ENCODE results near the gene ABCG1.

The ABCG1 gene

GRCh38 chr21:42279341-42279871, 60.5 kb downstream of the ABCG1 start:
- no peaks in the 10 kb centered on the region for H3K4me1 ChIP-seq (ENCODE audit: insufficient read depth, low read length)
- WGBS = 89% methylated on average over 20 of the region's 20 CpGs
- no peaks in the 10 kb centered on the region for H3K9me3 ChIP-seq (ENCODE audit: insufficient read depth, low read depth, low read length)

GRCh38 chr21:42279888-42280287, 60.9 kb downstream of the ABCG1 start:
- no peaks in the 10 kb centered on the region for H3K4me1 ChIP-seq (ENCODE audit: insufficient read depth, low read length)
- H3K27me3 ChIP-seq (ENCODE audit: insufficient read depth, low read length) = no peaks in the 10 kb centered on the region
- 95% methylated on average over 11 of the region's 11 CpGs for WGBS
- no peak overlapping the region for H3K4me3 ChIP-seq (ENCODE audit: low read length)
- no peaks in the 10 kb centered on the region for H3K9me3 ChIP-seq (ENCODE audit: insufficient read depth, low read depth, low read length)
- no peak overlapping the region for H3K9ac ChIP-seq (ENCODE audit: low read depth, low read length)
- no peak overlapping the region for H3K27ac ChIP-seq (ENCODE audit: low read depth, low read length)
- H3K36me3 ChIP-seq (ENCODE audit: insufficient read depth, low read length) = no peaks in the 10 kb centered on the region

More at GRCh38 chr21:42279341-42279871, 60.5 kb downstream of the ABCG1 start:
- Histone ChIP-seq H3K9ac (ENCODE audit: low read depth, low read length) (no peak overlapping the region), H3K4me3 (ENCODE audit: low read length) (no peak overlapping the region), H3K27me3 (ENCODE audit: insufficient read depth, low read length) (no peaks in the 10 kb centered on the region), H3K27ac (ENCODE audit: low read depth, low read length) (no peak overlapping the region), H3K36me3 (ENCODE audit: insufficient read depth, low read length) (no peaks in the 10 kb centered on the region)

- Histone ChIP-seq H3K9ac (ENCODE audit: low read depth, low read length) (no peak overlapping the region), H3K36me3 (ENCODE audit: insufficient read depth, low read length) (no peaks in the 10 kb centered on the region)
- WGBS = 92% methylated on average over 22 of the region's 22 CpGs
Observed at GRCh38 chr21:42280356-42281180, 61.6 kb downstream of the ABCG1 start.

GRCh38 chr21:42281181-42281680, 62.3 kb downstream of the ABCG1 start:
- Histone ChIP-seq H3K9me3 (ENCODE audit: insufficient read depth, low read depth, low read length) (no peaks in the 10 kb centered on the region), H3K4me3 (ENCODE audit: low read length) (no peak overlapping the region), H3K9ac (ENCODE audit: low read depth, low read length) (no peak overlapping the region), H3K36me3 (ENCODE audit: insufficient read depth, low read length) (no peaks in the 10 kb centered on the region), H3K4me1 (ENCODE audit: insufficient read depth, low read length) (no peaks in the 10 kb centered on the region), H3K27ac (ENCODE audit: low read depth, low read length) (no peak overlapping the region), H3K27me3 (ENCODE audit: insufficient read depth, low read length) (no peaks in the 10 kb centered on the region)
- WGBS = 93% methylated on average over 12 of the region's 12 CpGs

More at GRCh38 chr21:42280356-42281180, 61.6 kb downstream of the ABCG1 start:
- H3K4me3 ChIP-seq (ENCODE audit: low read length) = no peak overlapping the region
- H3K4me1 ChIP-seq (ENCODE audit: insufficient read depth, low read length) = no peaks in the 10 kb centered on the region
- H3K27me3 ChIP-seq (ENCODE audit: insufficient read depth, low read length) = no peaks in the 10 kb centered on the region
- H3K9me3 ChIP-seq (ENCODE audit: insufficient read depth, low read depth, low read length) = no peaks in the 10 kb centered on the region
- H3K27ac ChIP-seq (ENCODE audit: low read depth, low read length) = no peak overlapping the region

DNA sequence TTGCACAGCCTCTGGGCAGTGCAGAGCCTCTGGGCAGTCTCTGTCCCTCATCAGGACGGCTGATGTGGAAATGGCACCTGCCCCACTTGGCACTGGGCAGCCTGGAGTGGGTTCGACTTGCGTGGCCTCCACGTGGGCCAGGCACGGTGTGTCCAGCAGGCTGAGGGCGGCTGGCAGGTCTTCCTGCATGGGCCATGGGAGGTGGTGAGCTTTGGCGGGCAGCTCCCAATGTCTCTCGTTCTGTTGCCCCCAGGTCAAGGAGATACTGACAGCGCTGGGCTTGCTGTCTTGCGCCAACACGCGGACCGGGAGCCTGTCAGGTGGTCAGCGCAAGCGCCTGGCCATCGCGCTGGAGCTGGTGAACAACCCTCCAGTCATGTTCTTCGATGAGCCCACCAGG, 63.1 kb downstream of the ABCG1 start:
- no peaks in the 10 kb centered on the region for H3K36me3 ChIP-seq (ENCODE audit: insufficient read depth, low read length)
- no peaks in the 10 kb centered on the region for H3K4me1 ChIP-seq (ENCODE audit: insufficient read depth, low read length)
- H3K9ac ChIP-seq (ENCODE audit: low read depth, low read length) = no peak overlapping the region
- 96% methylated on average over 18 of the region's 18 CpGs for WGBS
- H3K27me3 ChIP-seq (ENCODE audit: insufficient read depth, low read length) = no peaks in the 10 kb centered on the region
- H3K9me3 ChIP-seq (ENCODE audit: insufficient read depth, low read depth, low read length) = no peaks in the 10 kb centered on the region
- H3K4me3 ChIP-seq (ENCODE audit: low read length) = no peak overlapping the region
- no peak overlapping the region for H3K27ac ChIP-seq (ENCODE audit: low read depth, low read length)

DNA sequence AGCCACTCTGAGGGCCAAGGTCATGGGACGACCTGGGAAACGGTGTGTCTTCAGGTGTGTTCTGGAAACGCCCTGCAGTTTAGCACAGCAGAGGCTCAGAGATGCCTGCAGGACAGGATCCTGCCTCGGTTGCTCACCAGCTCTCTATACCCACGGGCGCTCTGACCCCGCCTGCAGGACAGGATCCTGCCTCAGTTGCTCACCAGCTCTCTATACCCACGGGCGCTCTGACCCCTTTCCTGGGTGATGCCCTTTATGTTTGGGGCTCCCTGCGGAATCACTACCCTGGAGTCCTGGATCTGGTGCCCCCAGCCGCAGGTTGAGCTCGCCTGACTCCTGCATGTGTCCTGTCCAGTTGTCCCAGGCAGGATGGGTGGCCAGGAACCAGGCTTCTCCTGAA, 63.8 kb downstream of the ABCG1 start:
- Histone ChIP-seq H3K9me3 (ENCODE audit: insufficient read depth, low read depth, low read length) (no peaks in the 10 kb centered on the region), H3K27me3 (ENCODE audit: insufficient read depth, low read length) (no peaks in the 10 kb centered on the region), H3K36me3 (ENCODE audit: insufficient read depth, low read length) (no peaks in the 10 kb centered on the region), H3K4me1 (ENCODE audit: insufficient read depth, low read length) (no peaks in the 10 kb centered on the region), H3K27ac (ENCODE audit: low read depth, low read length) (no peak overlapping the region), H3K4me3 (ENCODE audit: low read length) (no peak overlapping the region), H3K9ac (ENCODE audit: low read depth, low read length) (no peak overlapping the region)
- 93% methylated on average over 12 of the region's 12 CpGs for WGBS

DNA sequence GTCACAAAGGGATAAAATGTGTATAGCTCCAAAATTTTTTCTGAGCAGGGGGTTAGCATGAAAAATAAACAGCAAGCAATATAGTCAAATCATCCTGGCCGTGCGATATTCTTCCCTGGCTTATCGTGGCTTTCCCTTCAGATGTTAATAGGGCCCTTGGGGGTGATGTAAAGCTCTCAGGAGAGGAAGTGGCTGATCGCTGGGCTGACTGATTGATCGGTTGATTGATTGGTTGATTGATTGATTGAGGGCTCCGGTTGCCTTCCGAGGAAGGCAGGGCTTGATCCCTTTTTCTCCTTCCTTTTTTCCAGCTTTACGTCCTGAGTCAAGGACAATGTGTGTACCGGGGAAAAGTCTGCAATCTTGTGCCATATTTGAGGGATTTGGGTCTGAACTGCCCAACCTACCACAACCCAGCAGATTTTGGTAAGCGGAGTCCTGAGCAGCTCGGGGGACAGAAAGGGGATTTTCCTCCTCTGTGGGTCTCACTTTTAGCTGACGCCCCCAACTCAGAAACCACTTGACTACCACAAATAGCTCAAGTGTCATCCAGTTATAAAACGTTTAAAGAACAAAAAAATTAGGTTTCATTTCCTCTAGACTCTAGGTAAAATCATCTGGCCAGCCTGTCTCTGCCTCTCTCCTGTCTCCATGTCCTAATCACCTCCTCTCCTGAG, 66.8 kb downstream of the ABCG1 start:
- H3K36me3 ChIP-seq (ENCODE audit: insufficient read depth, low read length) = no peaks in the 10 kb centered on the region
- H3K9me3 ChIP-seq (ENCODE audit: insufficient read depth, low read depth, low read length) = no peaks in the 10 kb centered on the region; the same call in 1 of the 2 replicates
- H3K9ac ChIP-seq (ENCODE audit: low read depth, low read length) = no peak overlapping the region
- 89% methylated on average over 13 of the region's 13 CpGs for WGBS
- no peaks in the 10 kb centered on the region for H3K27me3 ChIP-seq (ENCODE audit: insufficient read depth, low read length)
- no peak overlapping the region for H3K4me3 ChIP-seq (ENCODE audit: low read length)
- H3K27ac ChIP-seq (ENCODE audit: low read depth, low read length) = no peak overlapping the region
- no peaks in the 10 kb centered on the region for H3K4me1 ChIP-seq (ENCODE audit: insufficient read depth, low read length)

GRCh38 chr21:42286416-42286815, 67.5 kb downstream of the ABCG1 start:
- Histone ChIP-seq H3K27ac (ENCODE audit: low read depth, low read length) (no peak overlapping the region), H3K4me3 (ENCODE audit: low read length) (no peak overlapping the region)

DNA sequence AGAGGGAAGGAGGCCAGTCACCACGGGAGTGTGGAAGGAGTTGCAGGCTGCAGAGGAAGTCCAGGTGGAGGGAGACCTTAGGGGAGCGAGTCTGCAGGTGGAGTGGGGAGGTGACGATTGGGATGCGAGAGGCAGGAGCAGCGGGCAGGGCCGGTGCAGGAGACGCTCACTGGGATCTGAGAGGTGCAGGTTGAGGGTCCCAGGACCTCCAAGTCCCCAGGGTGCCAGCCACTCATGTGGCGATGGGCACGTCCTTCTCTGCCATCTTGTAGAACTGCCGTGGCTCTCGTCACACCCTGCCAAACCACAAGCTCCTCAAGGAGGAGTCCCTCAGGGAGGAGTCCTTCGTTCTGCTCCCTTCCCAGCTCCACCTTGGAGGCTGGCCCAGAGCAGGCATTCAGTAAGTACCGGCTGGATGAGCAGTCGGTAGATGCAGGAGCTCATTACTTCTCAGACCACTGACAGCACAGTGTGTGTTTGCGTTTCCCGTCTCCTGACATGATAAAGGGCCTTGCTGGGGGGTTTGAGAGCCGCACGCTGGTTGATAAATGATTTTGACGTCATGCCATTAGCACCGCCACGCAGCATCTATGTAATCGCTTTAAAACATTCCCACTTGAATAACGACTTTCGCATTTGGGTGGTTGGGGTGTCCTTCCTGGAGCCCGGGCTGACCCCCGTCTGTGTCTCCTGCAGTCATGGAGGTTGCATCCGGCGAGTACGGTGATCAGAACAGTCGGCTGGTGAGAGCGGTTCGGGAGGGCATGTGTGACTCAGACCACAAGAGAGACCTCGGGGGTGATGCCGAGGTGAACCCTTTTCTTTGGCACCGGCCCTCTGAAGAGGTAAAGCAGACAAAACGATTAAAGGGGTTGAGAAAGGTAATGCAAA, 68.5 kb downstream of the ABCG1 start:
- Histone ChIP-seq H3K9ac (ENCODE audit: low read depth, low read length) (no peak overlapping the region), H3K36me3 (ENCODE audit: insufficient read depth, low read length) (no peaks in the 10 kb centered on the region), H3K27me3 (ENCODE audit: insufficient read depth, low read length) (no peaks in the 10 kb centered on the region), H3K4me1 (ENCODE audit: insufficient read depth, low read length) (no peaks in the 10 kb centered on the region), H3K9me3 (ENCODE audit: insufficient read depth, low read depth, low read length) (no peaks in the 10 kb centered on the region; the same call in 1 of the 2 replicates), H3K27ac (ENCODE audit: low read depth, low read length) (no peak overlapping the region), H3K4me3 (ENCODE audit: low read length) (no peak overlapping the region)
- WGBS = 93% methylated on average over 36 of the region's 36 CpGs

More at GRCh38 chr21:42286416-42286815, 67.5 kb downstream of the ABCG1 start:
- Histone ChIP-seq H3K4me1 (ENCODE audit: insufficient read depth, low read length) (no peaks in the 10 kb centered on the region), H3K36me3 (ENCODE audit: insufficient read depth, low read length) (no peaks in the 10 kb centered on the region), H3K9ac (ENCODE audit: low read depth, low read length) (no peak overlapping the region), H3K9me3 (ENCODE audit: insufficient read depth, low read depth, low read length) (no peaks in the 10 kb centered on the region; the same call in 1 of the 2 replicates), H3K27me3 (ENCODE audit: insufficient read depth, low read length) (no peaks in the 10 kb centered on the region)
- WGBS = 88% methylated on average over 12 of the region's 12 CpGs

DNA sequence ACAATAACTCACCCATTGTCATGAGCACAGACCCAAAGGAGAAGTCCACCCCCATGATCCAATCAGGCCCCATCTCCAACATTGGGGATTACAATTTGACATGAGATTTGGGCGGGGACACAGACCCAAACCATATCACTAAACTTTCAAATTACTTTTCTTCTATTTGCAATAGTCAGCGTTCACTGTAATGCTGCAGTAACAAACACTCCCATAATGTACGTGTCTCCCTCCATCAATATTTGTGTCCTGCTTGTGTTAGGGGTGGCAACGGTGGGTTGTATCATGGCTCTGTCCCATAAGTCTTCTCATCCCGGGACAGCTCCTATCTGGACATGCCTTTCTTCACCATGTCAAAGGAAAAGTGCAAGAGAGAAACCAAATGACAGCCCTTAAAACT, 70.0 kb downstream of the ABCG1 start:
- Histone ChIP-seq H3K9me3 (ENCODE audit: insufficient read depth, low read depth, low read length) (no peaks in the 10 kb centered on the region; the same call in 1 of the 2 replicates), H3K4me3 (ENCODE audit: low read length) (no peak overlapping the region), H3K27ac (ENCODE audit: low read depth, low read length) (no peak overlapping the region), H3K4me1 (ENCODE audit: insufficient read depth, low read length) (no peaks in the 10 kb centered on the region), H3K36me3 (ENCODE audit: insufficient read depth, low read length) (no peaks in the 10 kb centered on the region), H3K9ac (ENCODE audit: low read depth, low read length) (no peak overlapping the region), H3K27me3 (ENCODE audit: insufficient read depth, low read length) (no peaks in the 10 kb centered on the region)
- WGBS = 90% methylated on average over 5 of the region's 5 CpGs

All from HUES64 (cell line).